Heart left ventricle (tissue), 13 donors: ENCODE results near the gene HGS.

ENCODE experiments used
- POLR2A ChIP-seq, 2 donors: fragments of 450-650 bp; IDR thresholded peaks; one replicate each; pipeline ENCODE4 v1.6.1; 2017; ENCODE audit warnings: antibody characterized with exemption in 2 of 2, mild to moderate bottlenecking in 2 of 2, moderate library complexity in 2 of 2
- TF ChIP-seq, protein P1 (sequence below), 12 donors: fragments of 200-600 bp; sonication (generic) in 4 of 12; IDR thresholded peaks; one replicate each; pipeline versions ENCODE4 v1.5.0 to v1.8.0; 2018 to 2022; ENCODE audit warnings: antibody characterized with exemption in 12 of 12, mild to moderate bottlenecking in 5 of 12
- donor health status: ischemic (EF 13 %, LVEDD 7.1; RV severe dilation, severe dysfunction).
- donor health status: DM: no; HTN: yes; CAD: no.
- donor health status: DM: no; HTN: no; CAD: no.
- donor health status: ischemic (EF 25% LVEDD 6.9; RV normal size, moderate dysfunction).
- donor health status: ischemic (EF 25% LVEDD 5.7; RV mildly dilated, moderate dysfunction).
- donor health status: ischemic (EF 35%, LVEDD 5.7; RV mildly dilated, moderate dysfunction).
- donor health status: nonischemic (EF 11% LVEDD 7.7; RV severe dilation, severe dysfunction).
- donor health status: DM: yes; HTN: yes; CAD: no.
- donor health status: PGD.
- donor health status: ischemic (EF 29% LVEDD 5.4; RV normal size, mild dysfunction).
- donor health status: nonischemic (EF 23%, LVEDD 6.1; RV moderate dilation, normal function).

GRCh38 chr17:81707725-81708646 lies 24.2 kb downstream of the HGS start:
- TF ChIP-seq, protein P1, sequence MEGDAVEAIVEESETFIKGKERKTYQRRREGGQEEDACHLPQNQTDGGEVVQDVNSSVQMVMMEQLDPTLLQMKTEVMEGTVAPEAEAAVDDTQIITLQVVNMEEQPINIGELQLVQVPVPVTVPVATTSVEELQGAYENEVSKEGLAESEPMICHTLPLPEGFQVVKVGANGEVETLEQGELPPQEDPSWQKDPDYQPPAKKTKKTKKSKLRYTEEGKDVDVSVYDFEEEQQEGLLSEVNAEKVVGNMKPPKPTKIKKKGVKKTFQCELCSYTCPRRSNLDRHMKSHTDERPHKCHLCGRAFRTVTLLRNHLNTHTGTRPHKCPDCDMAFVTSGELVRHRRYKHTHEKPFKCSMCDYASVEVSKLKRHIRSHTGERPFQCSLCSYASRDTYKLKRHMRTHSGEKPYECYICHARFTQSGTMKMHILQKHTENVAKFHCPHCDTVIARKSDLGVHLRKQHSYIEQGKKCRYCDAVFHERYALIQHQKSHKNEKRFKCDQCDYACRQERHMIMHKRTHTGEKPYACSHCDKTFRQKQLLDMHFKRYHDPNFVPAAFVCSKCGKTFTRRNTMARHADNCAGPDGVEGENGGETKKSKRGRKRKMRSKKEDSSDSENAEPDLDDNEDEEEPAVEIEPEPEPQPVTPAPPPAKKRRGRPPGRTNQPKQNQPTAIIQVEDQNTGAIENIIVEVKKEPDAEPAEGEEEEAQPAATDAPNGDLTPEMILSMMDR (IDR thresholded peaks at IDR 0.05): no peak
- TF ChIP-seq POLR2A (IDR thresholded peaks at IDR 0.05): no peak
